HL-60 (cell line): ENCODE measurements around the gene PIK3R5.

Source experiments
- DNase-seq, 2 experiments: peaks; one replicate each; pipeline ENCODE4 v3.0.0-alpha.2; 2010 to 2020; ENCODE audit warnings: low read depth in 1 of 2, low spot score in 1 of 2
- H3K27ac ChIP-seq: fragments of 250-450 bp; sonication (Bioruptor Pico); replicated peaks from 2 replicates; pipeline ENCODE4 v1.5.1; 2020; ENCODE audit warnings: mild to moderate bottlenecking, moderate library complexity
- H3K27me3 ChIP-seq: fragments of 250-450 bp; sonication (Bioruptor Pico); 2 replicates; pipeline ENCODE4 v1.5.1; 2021; ENCODE audit warnings: mild to moderate bottlenecking, moderate library complexity; ENCODE audit not compliant: insufficient read depth, poor library complexity, severe bottlenecking
- H3K4me3 ChIP-seq: replicated peaks from 2 replicates; pipeline ENCODE4 v1.5.1; 2011; ENCODE audit warnings: mild to moderate bottlenecking, control low read depth, low read length; ENCODE audit not compliant: insufficient read depth
- CTCF ChIP-seq: IDR thresholded peaks from one replicate; pipeline ENCODE4 v1.5.1; 2011; ENCODE audit warnings: low read length, control low read depth, inconsistent platforms; ENCODE audit not compliant: insufficient read depth
- GABPA ChIP-seq: IDR thresholded peaks from 2 replicates; pipeline ENCODE4 v1.6.1; 2012; ENCODE audit warnings: low read depth
- POLR2AphosphoS5 ChIP-seq: IDR thresholded peaks from 2 replicates; pipeline ENCODE4 v1.6.1; 2012; ENCODE audit warnings: low read depth
- REST ChIP-seq: IDR thresholded peaks from 2 replicates; pipeline ENCODE4 v1.6.1; 2012; ENCODE audit warnings: low read depth; ENCODE audit not compliant: insufficient replicate concordance
- SPI1 ChIP-seq: IDR thresholded peaks from 2 replicates; pipeline ENCODE4 v1.6.1; 2012; ENCODE audit warnings: low read depth, mild to moderate bottlenecking, borderline replicate concordance

PIK3R5 gene

GRCh38 chr17:9009096-9009495 lies 43.6 kb upstream of the PIK3R5 start:
- H3K27ac ChIP-seq = no peak overlapping the region
- DNase-seq = no peak
- H3K27me3 ChIP-seq = peaks cover 4% of the 10 kb centered on the region
- no peak overlapping the region for H3K4me3 ChIP-seq
- TF ChIP-seq POLR2AphosphoS5 (no peak), CTCF (no peak), REST (no peak), GABPA (no peak), SPI1 (no peak)

- Histone ChIP-seq H3K27me3 (peaks cover 12% of the 10 kb centered on the region), H3K4me3 (no peak overlapping the region), H3K27ac (no peak overlapping the region)
- TF ChIP-seq SPI1 = no peak
- TF ChIP-seq REST = no peak
- no peak for TF ChIP-seq POLR2AphosphoS5
- no peak for DNase-seq
These were observed 41.7 kb upstream of the PIK3R5 start for GRCh38 chr17:9007052-9007714.

- DNase-seq = no peak
- Histone ChIP-seq H3K27ac (no peak overlapping the region), H3K4me3 (no peak overlapping the region), H3K27me3 (peaks cover 13% of the 10 kb centered on the region)
- no peak for TF ChIP-seq REST
- no peak for TF ChIP-seq SPI1
- no peak for TF ChIP-seq POLR2AphosphoS5
These were observed 40.8 kb upstream of the PIK3R5 start for GRCh38 chr17:9006175-9006767.

- Histone ChIP-seq H3K27ac (no peak overlapping the region), H3K27me3 (peaks cover 13% of the 10 kb centered on the region), H3K4me3 (no peak overlapping the region)
- TF ChIP-seq CTCF = no peak
- TF ChIP-seq POLR2AphosphoS5 = no peak
- TF ChIP-seq REST = no peak
- TF ChIP-seq GABPA = no peak
- TF ChIP-seq SPI1 = no peak
- no peak for DNase-seq
These were observed 39.4 kb upstream of the PIK3R5 start for GRCh38 chr17:9004961-9005285.
